ENCODE data around the gene PNP.

The PNP gene

GRCh38 chr14:20508367-20508766 lies 39.2 kb downstream of the PNP start:
- H3K4me1 ChIP-seq (ENCODE audit: insufficient read depth, insufficient read length): no peaks in the 10 kb centered on the region
- no peak for TF ChIP-seq SUZ12 (IDR thresholded peaks at IDR 0.05; ENCODE audit: extremely low read depth, insufficient read depth, insufficient read length)
- no peak for TF ChIP-seq ZNF274 (IDR thresholded peaks at IDR 0.05; ENCODE audit: low read depth, low read length)
- TF ChIP-seq YY1 (IDR thresholded peaks at IDR 0.05; ENCODE audit: insufficient read depth, insufficient read length): no peak
- no peak for DNase-seq (ENCODE audit: low read depth, low spot score)
- no peak overlapping the region for H3K4me3 ChIP-seq (ENCODE audit: insufficient read length, low read depth)
- no peaks in the 10 kb centered on the region for H3K36me3 ChIP-seq (ENCODE audit: insufficient read depth, insufficient read length, low read length)
- no peak overlapping the region for H3K9ac ChIP-seq (ENCODE audit: insufficient read length, low read depth)
- H3K9me3 ChIP-seq (ENCODE audit: insufficient read depth, low read length): no peaks in the 10 kb centered on the region
- no peaks in the 10 kb centered on the region for H3K27me3 ChIP-seq (ENCODE audit: insufficient read depth, insufficient read length)

- Histone ChIP-seq H3K36me3 (ENCODE audit: insufficient read depth, insufficient read length, low read length) (no peaks in the 10 kb centered on the region), H3K4me3 (ENCODE audit: insufficient read length, low read depth) (no peak overlapping the region), H3K4me1 (ENCODE audit: insufficient read depth, insufficient read length) (no peaks in the 10 kb centered on the region), H3K9me3 (ENCODE audit: insufficient read depth, low read length) (no peaks in the 10 kb centered on the region), H3K9ac (ENCODE audit: insufficient read length, low read depth) (no peak overlapping the region), H3K27me3 (ENCODE audit: insufficient read depth, insufficient read length) (no peaks in the 10 kb centered on the region)
- no peak for DNase-seq (ENCODE audit: low read depth, low spot score)
- TF ChIP-seq ZNF274 (IDR thresholded peaks at IDR 0.05; ENCODE audit: low read depth, low read length) (no peak), YY1 (IDR thresholded peaks at IDR 0.05; ENCODE audit: insufficient read depth, insufficient read length) (no peak), SUZ12 (IDR thresholded peaks at IDR 0.05; ENCODE audit: extremely low read depth, insufficient read depth, insufficient read length) (no peak)
Observed at GRCh38 chr14:20512177-20512905, 43.1 kb downstream of the PNP start.

GRCh38 chr14:20515846-20516245 lies 46.6 kb downstream of the PNP start:
- H3K36me3 ChIP-seq (ENCODE audit: insufficient read depth, insufficient read length, low read length): no peaks in the 10 kb centered on the region
- TF ChIP-seq SUZ12 (IDR thresholded peaks at IDR 0.05; ENCODE audit: extremely low read depth, insufficient read depth, insufficient read length): no peak
- TF ChIP-seq YY1 (IDR thresholded peaks at IDR 0.05; ENCODE audit: insufficient read depth, insufficient read length): no peak
- no peak for TF ChIP-seq ZNF274 (IDR thresholded peaks at IDR 0.05; ENCODE audit: low read depth, low read length)
- peaks cover 9% of the 10 kb centered on the region; the same call in 1 of the 2 replicates for H3K9me3 ChIP-seq (ENCODE audit: insufficient read depth, low read length)
- H3K9ac ChIP-seq (ENCODE audit: insufficient read length, low read depth): no peak overlapping the region
- no peaks in the 10 kb centered on the region for H3K4me1 ChIP-seq (ENCODE audit: insufficient read depth, insufficient read length)
- H3K4me3 ChIP-seq (ENCODE audit: insufficient read length, low read depth): no peak overlapping the region
- DNase-seq (ENCODE audit: low read depth, low spot score): no peak
- no peaks in the 10 kb centered on the region for H3K27me3 ChIP-seq (ENCODE audit: insufficient read depth, insufficient read length)

- Histone ChIP-seq H3K9ac (ENCODE audit: insufficient read length, low read depth) (no peak overlapping the region), H3K27me3 (ENCODE audit: insufficient read depth, insufficient read length) (no peaks in the 10 kb centered on the region), H3K4me3 (ENCODE audit: insufficient read length, low read depth) (no peak overlapping the region), H3K36me3 (ENCODE audit: insufficient read depth, insufficient read length, low read length) (no peaks in the 10 kb centered on the region), H3K9me3 (ENCODE audit: insufficient read depth, low read length) (peaks cover 9% of the 10 kb centered on the region; the same call in 1 of the 2 replicates), H3K4me1 (ENCODE audit: insufficient read depth, insufficient read length) (no peaks in the 10 kb centered on the region)
- no peak for DNase-seq (ENCODE audit: low read depth, low spot score)
- TF ChIP-seq YY1 (IDR thresholded peaks at IDR 0.05; ENCODE audit: insufficient read depth, insufficient read length) (no peak), ZNF274 (IDR thresholded peaks at IDR 0.05; ENCODE audit: low read depth, low read length) (no peak), SUZ12 (IDR thresholded peaks at IDR 0.05; ENCODE audit: extremely low read depth, insufficient read depth, insufficient read length) (no peak)
Observed at GRCh38 chr14:20516921-20517320, 47.7 kb downstream of the PNP start.

GRCh38 chr14:20522332-20522731 lies 53.1 kb downstream of the PNP start:
- no peaks in the 10 kb centered on the region for H3K4me1 ChIP-seq (ENCODE audit: insufficient read depth, insufficient read length)
- no peak overlapping the region for H3K4me3 ChIP-seq (ENCODE audit: insufficient read length, low read depth)
- DNase-seq (ENCODE audit: low read depth, low spot score): no peak
- no peaks in the 10 kb centered on the region for H3K36me3 ChIP-seq (ENCODE audit: insufficient read depth, insufficient read length, low read length)
- no peak overlapping the region for H3K9ac ChIP-seq (ENCODE audit: insufficient read length, low read depth)
- TF ChIP-seq SUZ12 (IDR thresholded peaks at IDR 0.05; ENCODE audit: extremely low read depth, insufficient read depth, insufficient read length) (no peak), YY1 (IDR thresholded peaks at IDR 0.05; ENCODE audit: insufficient read depth, insufficient read length) (no peak), ZNF274 (IDR thresholded peaks at IDR 0.05; ENCODE audit: low read depth, low read length) (no peak)
- H3K9me3 ChIP-seq (ENCODE audit: insufficient read depth, low read length): peaks cover 9% of the 10 kb centered on the region; the same call in 1 of the 2 replicates
- H3K27me3 ChIP-seq (ENCODE audit: insufficient read depth, insufficient read length): no peaks in the 10 kb centered on the region

- H3K4me1 ChIP-seq (ENCODE audit: insufficient read depth, insufficient read length): no peaks in the 10 kb centered on the region
- DNase-seq (ENCODE audit: low read depth, low spot score): no peak
- no peaks in the 10 kb centered on the region for H3K36me3 ChIP-seq (ENCODE audit: insufficient read depth, insufficient read length, low read length)
- peaks cover 9% of the 10 kb centered on the region; the same call in 1 of the 2 replicates for H3K9me3 ChIP-seq (ENCODE audit: insufficient read depth, low read length)
- TF ChIP-seq ZNF274 (IDR thresholded peaks at IDR 0.05; ENCODE audit: low read depth, low read length) (no peak), SUZ12 (IDR thresholded peaks at IDR 0.05; ENCODE audit: extremely low read depth, insufficient read depth, insufficient read length) (no peak), YY1 (IDR thresholded peaks at IDR 0.05; ENCODE audit: insufficient read depth, insufficient read length) (no peak)
- no peak overlapping the region for H3K9ac ChIP-seq (ENCODE audit: insufficient read length, low read depth)
- no peaks in the 10 kb centered on the region for H3K27me3 ChIP-seq (ENCODE audit: insufficient read depth, insufficient read length)
- no peak overlapping the region for H3K4me3 ChIP-seq (ENCODE audit: insufficient read length, low read depth)
Observed at GRCh38 chr14:20524027-20524426, 54.8 kb downstream of the PNP start.
